Epithelial cell of alveolus of lung (primary cell): Measurements from ENCODE around the gene C1orf105. TPM values are rescaled to one million over a fixed set of nuclear protein-coding genes. Genes with fewer than 3 reads are reported as not detected.

Experiments
- total RNA-seq: library from RNA; depleted of rRNA; stranded (reverse); fragments of >200 nt; gene quantifications from 2 replicates; pipeline ENCODE4 v1.2.1, GENCODE V29; 2015

C1orf105 gene, protein sequence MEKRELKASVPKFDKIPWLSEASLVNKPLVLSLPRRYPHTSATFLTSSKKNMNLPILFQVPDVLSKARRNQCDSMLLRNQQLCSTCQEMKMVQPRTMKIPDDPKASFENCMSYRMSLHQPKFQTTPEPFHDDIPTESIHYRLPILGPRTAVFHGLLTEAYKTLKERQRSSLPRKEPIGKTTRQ
- not detected in 2 replicates for total RNA-seq

GRCh38 chr1:172420385-172420784 lies at the start of gene C1orf105:
C1orf105 (plus strand) TSS chr1:172420685; CDS start chr1:172420886, 201 bp downstream.

GRCh38 chr1:172443666-172444453 lies 23.4 kb downstream of the C1orf105 start, which contains the start of gene PIGC:
PIGC (minus strand) TSS chr1:172444069; CDS start chr1:172442622, 1,447 bp downstream.

Other genes with a start within 250 kb of the C1orf105 start
- gene PIGC, start 23.4 kb downstream of the C1orf105 start, total RNA-seq: 21.6 and 28.7 TPM in 2 replicates
- 11.7 and 22.9 TPM in 2 replicates for gene SUCO, start 112.5 kb downstream of the C1orf105 start, total RNA-seq
- gene FASLG, start 238.4 kb downstream of the C1orf105 start, total RNA-seq: not detected in 2 replicates